HG03196 (cell line): ENCODE results near the gene MEI1.
A peak's percentile ranks its signal among the peaks of the same experiment; 100 is the strongest.

ENCODE experiments used
- ATAC-seq: cut with Tn5 transposase; IDR thresholded peaks from one replicate; pipeline ENCODE4 v1.9.1; 2021; ENCODE audit not compliant: unreplicated experiment

Gene MEI1

DNA sequence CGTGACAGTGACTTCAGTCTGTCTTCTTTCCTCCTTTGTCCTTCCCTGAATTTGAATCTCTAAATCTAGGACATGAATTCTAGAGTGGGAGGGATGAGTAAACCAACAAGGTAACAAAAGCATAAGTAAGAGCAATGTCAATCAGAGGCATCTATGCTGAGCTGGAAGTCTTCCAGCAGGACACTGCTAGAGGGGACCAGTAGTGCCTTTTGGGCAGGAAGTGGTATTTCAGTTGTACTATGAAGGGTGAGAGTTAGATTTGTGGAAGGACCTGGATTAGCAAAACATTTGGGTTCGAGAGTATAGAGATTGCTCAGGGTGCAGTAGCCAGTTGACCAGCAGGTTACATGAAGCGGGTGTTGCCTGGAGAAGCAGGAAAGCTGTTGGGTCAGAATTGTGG, 40.3 kb downstream of the MEI1 start:
- no peak for ATAC-seq

DNA sequence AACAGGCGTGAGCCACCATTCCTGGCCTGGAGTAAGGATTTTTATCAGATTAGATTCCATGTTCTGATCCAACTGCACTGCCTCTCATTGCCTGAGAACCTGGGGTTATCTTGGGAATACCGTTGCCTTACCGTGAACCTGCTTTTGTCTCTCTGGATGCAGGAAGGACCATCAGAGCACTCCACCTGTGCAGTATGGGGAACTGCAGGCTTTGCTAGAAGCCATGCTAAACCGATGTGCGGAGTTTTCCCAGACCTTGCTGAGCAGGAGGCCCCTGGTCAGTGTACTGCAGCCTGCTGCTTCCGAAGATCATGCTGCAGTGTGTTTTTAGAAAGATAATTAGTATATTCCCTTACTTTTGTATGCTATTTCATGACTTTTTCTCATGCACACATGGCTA, 43.6 kb downstream of the MEI1 start:
- ATAC-seq: no peak

DNA sequence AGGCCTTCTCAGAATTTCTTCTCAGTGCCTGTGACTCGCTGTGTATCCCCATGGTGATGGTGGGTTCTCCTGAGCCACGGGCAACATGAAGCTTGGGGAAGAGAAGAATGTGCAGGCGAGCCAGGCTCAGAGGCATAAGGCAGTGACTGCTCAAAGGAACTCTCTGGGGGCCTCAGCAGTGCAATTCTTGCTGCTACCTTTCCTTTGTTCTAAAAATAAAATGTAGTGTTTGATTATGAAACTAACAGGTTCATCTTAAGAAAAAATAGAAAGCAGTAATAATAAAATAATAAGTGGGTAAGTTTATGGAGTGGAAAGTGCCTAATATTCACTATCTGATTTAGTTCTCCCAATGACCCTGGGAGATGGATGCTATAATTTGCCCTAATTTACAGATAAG, 46.7 kb downstream of the MEI1 start:
- ATAC-seq: no peak

DNA sequence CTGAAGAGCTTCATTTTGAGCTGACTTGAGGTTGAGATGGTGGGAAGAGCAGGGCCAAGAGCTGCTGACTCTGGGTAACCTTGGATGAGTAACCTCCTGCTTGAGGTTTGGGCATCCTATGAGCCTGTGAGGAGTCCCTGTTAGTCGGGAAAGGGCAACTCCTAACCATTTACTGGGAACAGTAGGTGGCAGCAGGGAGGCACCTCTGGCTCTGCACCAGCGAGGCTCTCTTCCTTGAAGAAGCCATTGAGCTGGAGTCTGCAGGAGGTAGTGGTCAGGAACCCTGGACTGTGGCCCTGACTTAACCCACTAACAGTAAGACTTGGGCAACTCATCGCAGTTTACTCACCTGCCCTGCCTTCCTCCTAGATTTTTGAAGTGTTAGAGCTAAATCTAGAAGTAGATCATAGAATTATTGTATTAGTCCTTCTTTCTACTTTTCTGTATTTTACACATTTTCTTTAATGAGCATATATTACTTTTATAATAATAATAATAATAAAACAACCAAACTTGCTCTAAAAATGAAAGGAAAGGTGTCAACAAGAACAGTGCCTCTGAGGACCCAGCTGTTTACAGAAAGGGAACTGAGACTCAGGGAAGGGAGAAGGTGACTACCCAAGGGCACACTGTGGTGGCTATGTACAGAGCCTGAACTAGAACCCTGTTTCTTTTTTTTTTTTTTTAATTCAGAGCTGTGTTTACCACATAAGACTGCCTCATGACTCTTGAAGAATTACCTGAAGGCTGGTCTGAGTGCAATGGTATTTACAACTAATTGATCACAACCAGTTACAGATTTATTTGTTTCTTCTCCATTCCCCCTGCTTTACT, 47.5 kb downstream of the MEI1 start:
- peak; percentile 63 for ATAC-seq

DNA sequence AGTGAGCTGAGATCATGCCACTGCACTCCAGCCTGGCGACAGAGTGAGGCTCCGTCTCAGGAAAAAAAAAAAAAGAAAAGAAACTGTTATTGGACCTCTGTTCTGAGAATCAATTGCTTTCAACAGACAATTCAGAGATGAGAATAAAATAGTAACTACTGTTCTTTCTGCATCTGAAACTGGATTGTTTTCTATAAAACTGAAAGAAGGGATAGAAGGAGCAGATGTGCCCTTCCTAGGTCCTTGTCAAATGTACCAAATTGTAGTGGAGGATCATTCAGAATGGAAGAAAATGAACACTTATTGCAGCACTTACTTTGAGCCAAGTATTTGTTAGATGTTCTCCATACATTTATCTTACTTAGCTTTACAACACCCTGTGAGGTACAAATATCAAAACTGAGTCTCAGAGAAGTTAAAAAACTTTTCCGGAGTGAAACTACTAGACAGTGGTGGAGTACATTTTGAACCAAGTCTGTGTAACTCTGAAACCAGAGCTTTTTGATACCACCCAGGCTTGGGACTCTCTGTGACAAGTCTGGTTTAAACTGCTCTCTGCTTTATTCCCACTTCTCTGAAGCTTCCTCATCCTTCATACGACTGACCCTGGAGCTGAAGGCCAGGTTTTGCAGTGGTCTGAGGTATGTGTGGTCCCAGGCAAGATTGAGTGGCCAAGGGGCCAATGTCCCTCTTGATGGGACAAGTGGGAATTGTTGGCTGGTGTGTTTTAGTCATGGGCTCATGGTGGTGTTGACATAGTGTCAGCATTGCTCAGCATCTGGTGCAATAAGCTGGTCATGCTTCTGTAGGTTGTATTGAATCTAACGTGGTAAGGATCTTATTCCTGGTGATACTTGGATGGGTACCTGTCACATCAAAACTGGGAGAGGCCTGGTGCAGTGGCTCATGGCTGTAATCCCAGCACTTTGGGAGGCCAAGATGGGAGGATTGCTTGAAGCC, 53.0 kb downstream of the MEI1 start:
- no peak for ATAC-seq

DNA sequence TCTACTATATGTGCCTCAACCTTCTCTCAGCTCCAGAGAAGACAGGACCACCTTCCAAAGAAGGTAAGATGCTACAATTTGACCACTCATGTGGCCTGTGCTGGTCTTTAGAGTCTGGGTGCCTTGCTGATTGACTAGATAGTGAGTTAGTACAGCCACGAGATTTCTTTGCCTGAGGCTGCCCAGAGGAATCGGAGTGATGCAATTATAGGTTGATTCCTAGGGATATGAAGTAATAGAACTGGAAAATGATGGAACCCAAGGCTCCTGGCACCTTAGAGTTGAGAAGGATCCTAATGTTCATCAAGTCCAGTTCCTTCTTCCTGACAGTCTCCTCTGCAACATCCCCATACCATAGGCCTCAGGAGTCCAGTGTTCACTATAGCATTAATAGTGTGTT, 54.7 kb downstream of the MEI1 start:
- no peak for ATAC-seq

DNA sequence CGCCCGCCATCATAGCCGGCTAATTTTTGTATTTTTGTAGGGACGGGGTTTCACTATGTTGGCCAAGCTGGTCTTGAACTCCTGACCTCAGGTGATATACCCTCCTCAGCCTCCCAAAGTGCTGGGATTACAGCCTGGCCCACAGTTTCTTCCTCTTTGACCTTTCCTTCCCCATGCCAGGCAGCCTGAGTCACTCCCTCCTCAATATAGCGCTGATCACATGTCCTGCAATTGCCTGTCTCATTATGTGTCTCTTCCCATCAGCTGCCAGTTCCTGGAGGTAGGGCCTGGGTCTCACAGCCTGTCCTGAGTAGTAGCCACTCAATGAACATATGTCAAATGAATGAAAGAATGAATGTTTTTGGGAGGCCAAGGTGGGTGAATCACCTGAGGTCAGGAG, 58.2 kb downstream of the MEI1 start:
- ATAC-seq: no peak

DNA sequence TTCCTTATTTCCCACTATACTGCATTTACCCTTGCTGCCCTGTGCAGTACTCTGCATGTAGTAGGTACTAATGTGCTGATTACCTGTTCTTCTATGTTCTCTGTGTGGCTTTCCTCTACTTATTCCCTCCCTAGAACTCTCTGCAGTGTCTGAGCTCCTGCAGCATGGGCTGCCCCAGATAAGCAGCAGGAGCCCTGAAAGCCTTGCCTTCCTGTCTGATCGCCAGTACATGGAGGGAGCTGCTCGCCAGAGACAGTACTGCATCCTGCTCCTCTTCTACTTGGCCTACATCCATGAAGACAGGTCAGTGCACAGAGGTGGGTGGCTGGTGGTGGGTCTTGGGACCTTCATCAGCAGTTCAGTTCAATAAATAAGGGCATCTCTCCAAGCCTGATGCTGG, 58.9 kb downstream of the MEI1 start:
- no peak for ATAC-seq

DNA sequence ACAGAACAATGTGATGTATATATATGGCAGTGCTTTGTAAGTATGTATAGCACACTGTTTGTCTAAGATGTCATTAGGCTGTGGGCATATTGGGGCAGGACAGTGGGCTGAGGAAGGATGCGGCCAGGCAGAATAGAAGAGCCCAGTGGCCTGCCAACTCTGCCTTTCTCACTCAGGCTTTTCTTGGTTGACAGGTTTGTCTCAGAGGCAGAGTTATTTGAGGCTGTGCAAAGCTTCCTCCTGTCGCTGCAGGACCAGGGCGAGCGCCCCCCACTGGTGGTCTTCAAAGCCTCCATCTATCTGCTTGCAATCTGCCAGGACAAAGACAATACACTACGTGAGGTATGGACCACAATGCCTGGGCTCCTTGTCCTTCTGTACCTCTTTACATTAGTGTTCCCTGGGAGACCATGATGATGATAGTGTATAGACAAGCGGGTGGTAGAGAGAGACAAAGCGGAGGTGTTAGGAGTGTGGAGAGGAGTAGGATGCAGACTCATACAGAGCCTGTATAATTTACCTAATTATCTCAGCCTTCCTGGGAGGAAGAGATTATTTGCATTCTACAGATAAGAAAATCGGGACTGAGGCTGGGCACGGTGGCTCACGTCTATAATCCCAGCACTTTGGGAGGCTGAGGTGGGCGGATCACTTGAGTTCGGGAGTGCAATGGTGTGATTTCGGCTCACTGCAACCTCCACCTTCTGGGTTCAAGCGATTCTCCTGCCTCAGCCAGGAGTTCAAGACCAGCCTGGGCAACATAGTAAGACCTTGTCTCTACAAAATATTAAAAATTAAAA, 63.9 kb downstream of the MEI1 start:
- ATAC-seq: no peak

DNA sequence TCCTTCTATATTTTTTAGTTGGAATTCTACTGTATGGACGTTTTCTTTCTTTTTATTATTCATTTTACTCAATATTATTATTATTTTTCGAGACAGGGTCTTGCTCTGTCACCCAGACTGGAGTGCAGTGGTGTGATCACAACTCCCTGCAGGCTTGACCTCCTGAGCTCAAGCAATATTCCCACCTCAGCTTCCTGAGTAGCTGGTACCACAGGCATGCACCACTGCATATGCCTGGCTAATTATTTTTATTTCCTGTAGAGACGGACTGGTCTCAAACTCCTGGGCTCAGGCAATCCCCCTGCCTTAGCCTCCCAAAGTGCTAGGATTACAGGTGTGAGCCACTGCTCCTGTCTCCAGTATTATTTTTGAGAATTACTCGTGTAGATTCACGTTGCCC, 67.2 kb downstream of the MEI1 start:
- ATAC-seq: no peak

DNA sequence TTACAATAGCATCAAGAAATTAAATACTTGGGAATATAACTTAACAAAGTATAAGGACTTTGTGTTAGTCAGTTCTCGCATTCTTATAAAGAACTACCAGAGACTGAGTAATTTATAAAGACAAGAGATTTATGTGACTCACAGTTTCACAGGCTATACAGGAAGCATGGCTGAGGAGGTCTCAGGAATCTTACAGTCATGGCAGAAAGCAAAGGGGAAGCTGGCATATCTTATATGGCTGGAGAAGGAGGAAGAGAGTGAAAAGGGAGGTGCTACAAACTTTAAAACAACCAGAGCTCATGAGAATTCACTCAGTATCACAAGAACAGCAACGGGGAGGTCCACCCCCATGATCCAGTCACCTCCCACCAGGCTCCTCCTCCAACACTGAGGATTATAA, 69.1 kb downstream of the MEI1 start:
- ATAC-seq: no peak

DNA sequence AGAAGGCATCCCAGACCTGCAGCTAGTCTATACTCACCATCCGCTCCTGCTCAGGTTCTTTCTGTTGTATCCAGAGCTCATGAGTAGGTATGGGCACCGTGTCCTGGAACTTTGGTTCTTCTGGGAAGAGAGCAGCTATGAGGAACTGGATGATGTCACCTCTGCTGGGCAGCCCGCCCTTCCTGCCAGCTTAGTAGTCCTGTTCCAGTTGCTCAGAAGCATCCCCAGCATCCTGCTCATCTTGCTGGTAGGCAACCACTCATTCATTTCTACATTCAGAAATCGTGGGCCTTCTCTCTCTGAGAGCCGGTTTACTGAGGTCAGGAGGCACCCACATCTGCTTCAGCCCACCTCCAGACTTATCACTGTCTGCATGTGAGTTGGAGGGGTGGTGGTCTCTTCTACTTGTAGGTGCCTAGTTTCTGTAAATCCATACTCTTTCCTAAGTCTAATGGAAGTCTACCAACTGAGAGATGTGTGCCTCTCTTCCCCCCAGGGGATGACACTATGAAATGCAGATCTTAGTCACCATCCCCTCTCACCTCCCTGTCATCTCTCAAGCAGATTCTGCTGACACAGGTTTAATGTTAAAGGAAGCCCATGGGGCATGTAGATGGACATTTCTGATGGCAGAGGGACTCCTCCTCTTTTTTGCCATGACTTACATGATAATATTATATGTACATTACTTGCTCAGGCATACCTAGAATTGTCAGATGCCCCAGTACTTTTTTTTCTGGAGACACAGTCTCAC, 71.6 kb downstream of the MEI1 start:
- no peak for ATAC-seq

DNA sequence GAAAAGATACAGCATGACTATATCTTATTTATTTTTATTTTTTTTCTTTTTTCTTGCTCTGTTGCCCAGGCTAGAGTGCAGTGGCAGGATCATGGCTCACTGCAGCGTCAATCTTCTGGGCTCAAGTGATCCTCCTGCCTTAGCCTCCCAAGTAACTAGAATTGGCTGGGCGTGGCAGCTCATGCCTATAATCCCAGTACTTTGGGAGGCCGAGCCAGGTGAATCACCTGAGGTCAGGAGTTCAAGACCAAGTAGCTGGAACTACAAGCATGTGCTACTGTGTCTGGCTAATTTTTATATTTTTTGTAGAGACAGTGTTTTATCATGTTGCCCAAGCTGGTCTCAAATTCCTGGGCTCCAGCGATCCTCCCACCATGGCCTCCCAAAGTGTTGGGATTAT, 72.9 kb downstream of the MEI1 start:
- ATAC-seq: no peak

DNA sequence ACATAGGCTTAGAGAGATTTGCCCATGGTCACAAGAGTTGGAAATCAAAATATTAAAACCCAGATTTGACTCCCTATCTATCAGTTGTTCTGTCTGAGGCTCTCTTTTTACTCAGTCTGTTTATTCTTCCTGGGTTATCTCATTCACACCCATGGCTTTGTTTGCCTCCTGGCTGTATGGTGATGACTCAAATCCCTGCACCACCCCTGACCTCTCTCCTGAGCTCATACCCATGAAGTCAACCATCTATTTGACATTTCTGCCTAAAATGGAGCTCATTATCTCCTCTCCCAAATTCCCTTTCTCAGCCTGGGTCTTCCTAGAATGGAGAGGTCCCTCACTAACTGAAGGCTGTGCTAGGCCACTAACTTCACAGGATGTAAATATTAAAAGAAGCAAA, 73.3 kb downstream of the MEI1 start:
- no peak for ATAC-seq

DNA sequence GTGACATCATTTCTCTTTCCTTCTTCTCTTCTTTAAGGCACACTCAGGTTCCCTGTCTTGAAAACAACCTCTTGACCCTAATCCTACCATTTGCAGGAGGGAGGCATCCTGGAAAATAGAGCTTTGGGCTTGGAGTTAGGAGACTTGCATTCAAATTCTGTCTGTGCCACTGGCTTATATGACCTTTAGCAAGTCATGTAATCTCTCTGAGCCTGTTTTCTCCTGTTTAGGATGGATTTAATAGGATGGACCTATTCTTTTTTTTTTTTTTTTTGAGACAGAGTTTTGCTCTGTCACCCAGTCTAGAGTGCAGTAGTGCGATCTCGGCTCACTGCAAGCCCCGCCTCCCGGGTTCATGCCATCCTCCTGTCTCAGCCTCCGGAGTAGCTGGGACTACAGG, 76.0 kb downstream of the MEI1 start:
- ATAC-seq: no peak

DNA sequence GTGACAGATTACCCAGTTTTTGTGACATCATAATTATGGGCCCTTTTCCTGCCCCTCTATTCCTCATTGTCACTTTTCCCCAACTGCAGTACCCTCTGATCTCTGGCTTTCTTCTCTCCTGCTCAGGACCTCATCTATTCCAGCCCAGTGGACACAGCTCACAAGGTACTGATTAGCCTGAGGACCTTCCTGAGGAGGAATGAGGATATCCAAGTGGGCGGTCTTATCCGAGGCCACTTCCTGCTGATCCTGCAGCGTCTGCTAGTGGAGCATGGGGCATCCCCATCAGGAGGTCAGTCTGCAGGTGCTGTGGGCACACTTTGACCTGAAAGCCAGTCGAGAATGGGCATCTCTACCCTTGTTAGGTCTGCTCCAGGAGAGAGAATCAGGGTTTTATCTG, 76.7 kb downstream of the MEI1 start:
- no peak for ATAC-seq

DNA sequence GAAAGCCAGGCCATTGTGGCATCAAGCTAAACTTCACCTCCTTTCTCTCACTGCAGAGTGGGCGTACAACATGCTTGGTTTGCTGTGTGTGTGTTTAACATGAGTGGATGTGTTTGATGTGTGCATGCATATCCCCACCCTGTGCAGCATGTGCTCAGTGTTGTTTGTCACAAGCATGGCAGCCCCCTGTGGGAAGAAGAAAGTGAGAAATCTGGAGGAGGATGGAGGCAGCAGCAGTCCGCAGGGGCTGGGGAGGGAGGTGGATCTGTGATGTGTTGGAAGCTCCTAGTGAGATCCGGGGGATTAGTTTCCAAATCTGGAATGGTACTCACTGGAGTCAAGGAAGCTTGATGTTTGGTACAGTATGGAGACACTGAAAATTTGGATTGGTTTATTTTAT, 77.1 kb downstream of the MEI1 start:
- no peak for ATAC-seq

DNA sequence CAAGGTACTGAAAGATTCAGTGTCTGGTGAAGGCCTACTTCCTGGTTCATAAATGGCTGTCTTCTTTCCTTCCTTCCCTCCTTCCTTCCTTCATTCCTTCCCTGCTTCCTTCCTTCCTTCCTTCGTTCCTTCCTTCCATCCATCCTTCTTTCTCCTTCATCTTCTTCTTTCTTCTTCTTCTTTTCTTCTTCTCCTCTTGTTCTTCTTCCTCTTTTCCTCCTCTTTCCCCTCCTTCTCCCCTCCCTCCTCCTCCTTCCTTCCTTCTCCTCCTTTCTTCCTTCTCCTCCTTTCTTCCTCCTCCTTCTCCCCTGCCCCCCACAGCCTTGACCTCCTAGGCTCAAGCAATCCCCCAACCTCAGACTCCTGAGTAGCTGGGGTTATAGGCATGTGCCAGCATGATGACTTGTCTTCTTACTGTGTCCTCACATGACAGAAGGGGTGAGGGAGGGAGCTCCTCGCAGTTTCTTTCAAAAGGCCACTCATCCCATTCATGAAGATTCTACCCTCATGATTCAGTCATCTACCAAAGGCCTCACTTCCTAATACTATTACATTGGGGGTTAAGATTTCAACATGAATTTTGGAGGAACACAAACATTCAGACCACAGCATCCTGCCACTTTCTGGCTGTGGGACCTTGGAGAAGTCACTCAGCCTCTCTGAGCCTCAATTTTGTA, 78.6 kb downstream of the MEI1 start:
- ATAC-seq: no peak

DNA sequence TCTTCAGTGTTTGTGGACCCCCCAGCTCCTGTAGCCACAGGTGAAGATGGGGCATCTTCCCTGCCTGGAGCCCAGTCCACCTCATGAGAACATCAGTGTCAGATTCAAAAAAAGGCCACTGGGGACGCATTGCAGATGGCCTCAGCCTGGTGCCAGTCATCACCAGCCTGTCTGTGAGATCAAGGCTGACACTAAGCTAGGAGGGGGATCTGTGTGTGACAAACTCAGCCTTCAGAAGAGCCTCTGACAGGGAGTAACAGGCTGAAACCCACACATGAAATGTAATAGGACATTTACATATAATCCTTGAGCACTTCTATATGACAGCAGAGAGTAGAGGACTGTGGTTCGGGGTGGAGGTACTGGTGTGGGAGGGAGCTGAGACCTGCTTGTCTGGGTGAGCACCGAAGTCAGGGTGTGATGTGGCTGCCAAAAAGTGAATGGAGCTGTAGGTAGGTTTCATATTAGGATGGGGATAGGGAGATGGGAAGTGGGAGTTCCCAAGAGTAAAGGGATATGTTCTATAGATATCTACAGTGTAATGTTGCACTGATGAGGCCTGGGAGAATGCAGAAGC, 80.7 kb downstream of the MEI1 start:
- ATAC-seq: no peak
